Gastrocnemius medialis (tissue), 4 donors: ENCODE results near the gene SMIM23. TPM values are rescaled to one million over a fixed set of nuclear protein-coding genes. Genes with fewer than 3 reads are reported as not detected.

ENCODE experiments used
- ATAC-seq, 2 donors: fragments of 150-250 bp; one replicate each; pipeline ENCODE4 v1.9.1; 2016
- DNase-seq, 2 donors: peaks; one replicate each; pipeline ENCODE4 v3.0.0-alpha.2; 2019
- H3K27ac ChIP-seq, 4 donors: fragments of 200-600 bp; sonication (generic); 1 replicate in 1 of 4; 2 replicates in 3 of 4; pipeline ENCODE4 v1.5.1; 2016 to 2018; ENCODE audit warnings: mild to moderate bottlenecking in 2 of 4, moderate library complexity in 1 of 4
- H3K27me3 ChIP-seq, 3 donors: fragments of 200-600 bp; sonication (generic) in 2 of 3; 1 replicate in 1 of 3; 2 replicates in 2 of 3; pipeline versions ENCODE4 v1.5.1 to v1.6.0; 2016 to 2019; ENCODE audit warnings: mild to moderate bottlenecking in 1 of 3, moderate library complexity in 1 of 3
- H3K36me3 ChIP-seq, 2 donors: fragments of 200-600 bp; sonication (generic) in 1 of 2; one replicate each; pipeline ENCODE4 v1.5.1; 2017 to 2018
- H3K4me1 ChIP-seq, 2 donors: fragments of 200-600 bp; sonication (generic) in 1 of 2; one replicate each; pipeline ENCODE4 v1.5.1; 2016 to 2017; ENCODE audit warnings: mild to moderate bottlenecking in 2 of 2
- H3K4me3 ChIP-seq, 4 donors: fragments of 200-600 bp; sonication (generic) in 3 of 4; 1 replicate in 1 of 4; 2 replicates in 3 of 4; pipeline ENCODE4 v1.5.1; 2016 to 2019; ENCODE audit warnings: mild to moderate bottlenecking in 2 of 4
- H3K9me3 ChIP-seq, 3 donors: fragments of 200-600 bp; sonication (generic) in 2 of 3; 1 replicate in 1 of 3; 2 replicates in 2 of 3; pipeline ENCODE4 v1.5.1; 2016 to 2019
- CTCF ChIP-seq, 5 experiments: fragments of 450-650 bp in 3 of 5; fragments of 200-600 bp in 2 of 5; sonication (generic) in 2 of 5; IDR thresholded peaks in 4 of 5; conservative IDR thresholded peaks in 1 of 5; 1 replicate in 4 of 5; 2 replicates in 1 of 5; pipeline ENCODE4 v1.5.1; 2016 to 2019; ENCODE audit warnings: antibody characterized with exemption in 5 of 5, mild to moderate bottlenecking in 3 of 5, moderate library complexity in 3 of 5
- POLR2A ChIP-seq, 2 donors: fragments of 450-650 bp; IDR thresholded peaks; one replicate each; pipeline ENCODE4 v1.6.1; 2017; ENCODE audit warnings: antibody characterized with exemption in 2 of 2, mild to moderate bottlenecking in 2 of 2, moderate library complexity in 2 of 2
- in situ Hi-C, 4 donors: fragments of 200-750 bp; cut with MboI; loops; one replicate each; pipeline versions ENCODE4 v1.15.0 to v1.8.0; 2017; ENCODE audit warnings: low sequenced_read_pairs in 4 of 4
- intact Hi-C: fragments of 100-400 bp; cut with DNase I; formaldehyde crosslinking; loops from one replicate; pipeline ENCODE4 v1.15.1; 2023; ENCODE audit warnings: low total_unique reads
- total RNA-seq, 4 donors: library from RNA; depleted of rRNA; stranded (reverse); fragments of >200 nt; gene quantifications; one replicate each; pipeline versions ENCODE4 v1.1.0 to v1.2.3, GENCODE V29; 2016

Gene SMIM23
- total RNA-seq, 4 donors from 2014 or later: not detected

- intact Hi-C loops (no loop called here), in situ Hi-C loops (no loop called here)
- Histone ChIP-seq H3K4me1 (no peaks in the 10 kb centered on the region), H3K36me3 (no peaks in the 10 kb centered on the region), H3K4me3 (no peak overlapping the region), H3K27ac (no peak overlapping the region), H3K27me3 (no peaks in the 10 kb centered on the region), H3K9me3 (no peaks in the 10 kb centered on the region)
- DNase-seq: no peak
- no peak for ATAC-seq
- TF ChIP-seq CTCF (IDR thresholded peaks at IDR 0.05 in 4 of 5, conservative IDR thresholded peaks at IDR 0.05 in 1 of 5) (no peak), POLR2A (IDR thresholded peaks at IDR 0.05) (no peak)
Observed at GRCh38 chr5:171830686-171831085, 45.1 kb downstream of the SMIM23 start.

- no peaks in the 10 kb centered on the region for H3K36me3 ChIP-seq
- intact Hi-C loops: no loop called here
- DNase-seq (no peak), ATAC-seq (no peak)
- TF ChIP-seq POLR2A (IDR thresholded peaks at IDR 0.05) (no peak), CTCF (IDR thresholded peaks at IDR 0.05 in 4 of 5, conservative IDR thresholded peaks at IDR 0.05 in 1 of 5) (no peak)
- no peak overlapping the region for H3K4me3 ChIP-seq
- no peak overlapping the region for H3K27ac ChIP-seq
- in situ Hi-C loops: no loop called here
- H3K27me3 ChIP-seq: no peaks in the 10 kb centered on the region
- no peaks in the 10 kb centered on the region for H3K4me1 ChIP-seq
- H3K9me3 ChIP-seq: no peaks in the 10 kb centered on the region
Observed at GRCh38 chr5:171832775-171833174, 47.2 kb downstream of the SMIM23 start.

GRCh38 chr5:171834461-171834860 is 48.8 kb downstream of the SMIM23 start:
- in situ Hi-C loops: no loop called here
- intact Hi-C loops: no loop called here

GRCh38 chr5:171835066-171835465 is 49.4 kb downstream of the SMIM23 start:
- Histone ChIP-seq H3K27me3 (no peaks in the 10 kb centered on the region), H3K36me3 (no peaks in the 10 kb centered on the region), H3K4me1 (no peaks in the 10 kb centered on the region), H3K27ac (no peak overlapping the region), H3K9me3 (no peaks in the 10 kb centered on the region), H3K4me3 (no peak overlapping the region)
- no peak for DNase-seq
- ATAC-seq: no peak
- intact Hi-C loops (no loop called here), in situ Hi-C loops (no loop called here)
- TF ChIP-seq POLR2A (IDR thresholded peaks at IDR 0.05) (no peak), CTCF (IDR thresholded peaks at IDR 0.05 in 4 of 5, conservative IDR thresholded peaks at IDR 0.05 in 1 of 5) (no peak)

More at GRCh38 chr5:171834461-171834860, 48.8 kb downstream of the SMIM23 start:
- DNase-seq: no peak
- H3K9me3 ChIP-seq: no peaks in the 10 kb centered on the region
- H3K27me3 ChIP-seq: no peaks in the 10 kb centered on the region
- H3K4me3 ChIP-seq: no peak overlapping the region
- no peak overlapping the region for H3K27ac ChIP-seq
- no peaks in the 10 kb centered on the region for H3K36me3 ChIP-seq
- ATAC-seq: no peak
- H3K4me1 ChIP-seq: no peaks in the 10 kb centered on the region
- no peak for TF ChIP-seq CTCF (IDR thresholded peaks at IDR 0.05 in 4 of 5, conservative IDR thresholded peaks at IDR 0.05 in 1 of 5)
- no peak for TF ChIP-seq POLR2A (IDR thresholded peaks at IDR 0.05)

- intact Hi-C loops: no loop called here
- no peak overlapping the region for H3K4me3 ChIP-seq
- no peaks in the 10 kb centered on the region for H3K9me3 ChIP-seq
- H3K4me1 ChIP-seq: no peaks in the 10 kb centered on the region
- no peak overlapping the region for H3K27ac ChIP-seq
- ATAC-seq (no peak), DNase-seq (no peak)
- TF ChIP-seq POLR2A (IDR thresholded peaks at IDR 0.05): no peak
- TF ChIP-seq CTCF (IDR thresholded peaks at IDR 0.05 in 4 of 5, conservative IDR thresholded peaks at IDR 0.05 in 1 of 5): no peak
- H3K36me3 ChIP-seq: no peaks in the 10 kb centered on the region
- in situ Hi-C loops: no loop called here
- H3K27me3 ChIP-seq: no peaks in the 10 kb centered on the region
Observed at GRCh38 chr5:171837522-171837921, 51.9 kb downstream of the SMIM23 start.
